Activated effector memory CD4-positive, alpha-beta T cell treated with anti-CD3 and anti-CD28 coated beads, Interleukin-2, amount 50 U/mL, for 16 hours (primary cell): Measurements from ENCODE around the gene IER5L.
"Not testable (repeated sequence)": the region's sequence is repeated elsewhere in the genome, so short reads cannot be mapped to it uniquely, and the experiment has no call there.

Source experiments
- DNase-seq: peaks from one replicate; pipeline ENCODE4 v3.0.0-alpha.2; 2020

Gene IER5L

GRCh38 chr9:129178568-129179382 lies 714 bp upstream of the IER5L start:
- no peak for DNase-seq

DNA sequence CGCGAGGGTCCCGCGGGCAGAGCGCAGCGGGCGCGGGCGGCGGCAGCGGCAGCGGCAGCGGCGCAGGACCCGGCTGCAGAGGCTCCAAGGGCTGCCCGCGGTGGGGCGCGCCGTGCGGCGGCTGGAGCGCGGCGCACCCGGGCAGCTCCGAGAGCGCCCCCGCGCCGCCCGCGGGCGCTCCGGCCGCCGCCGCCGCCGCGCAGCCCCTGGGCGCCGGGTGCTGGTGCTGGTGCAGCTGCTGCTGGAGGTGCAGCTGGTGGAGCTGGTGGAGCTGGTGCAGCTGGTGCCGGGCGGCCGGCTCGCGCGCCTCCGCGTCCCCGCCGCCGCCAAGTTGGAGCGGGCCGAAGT lies 644 bp downstream of the IER5L start:
- no peak for DNase-seq

DNA sequence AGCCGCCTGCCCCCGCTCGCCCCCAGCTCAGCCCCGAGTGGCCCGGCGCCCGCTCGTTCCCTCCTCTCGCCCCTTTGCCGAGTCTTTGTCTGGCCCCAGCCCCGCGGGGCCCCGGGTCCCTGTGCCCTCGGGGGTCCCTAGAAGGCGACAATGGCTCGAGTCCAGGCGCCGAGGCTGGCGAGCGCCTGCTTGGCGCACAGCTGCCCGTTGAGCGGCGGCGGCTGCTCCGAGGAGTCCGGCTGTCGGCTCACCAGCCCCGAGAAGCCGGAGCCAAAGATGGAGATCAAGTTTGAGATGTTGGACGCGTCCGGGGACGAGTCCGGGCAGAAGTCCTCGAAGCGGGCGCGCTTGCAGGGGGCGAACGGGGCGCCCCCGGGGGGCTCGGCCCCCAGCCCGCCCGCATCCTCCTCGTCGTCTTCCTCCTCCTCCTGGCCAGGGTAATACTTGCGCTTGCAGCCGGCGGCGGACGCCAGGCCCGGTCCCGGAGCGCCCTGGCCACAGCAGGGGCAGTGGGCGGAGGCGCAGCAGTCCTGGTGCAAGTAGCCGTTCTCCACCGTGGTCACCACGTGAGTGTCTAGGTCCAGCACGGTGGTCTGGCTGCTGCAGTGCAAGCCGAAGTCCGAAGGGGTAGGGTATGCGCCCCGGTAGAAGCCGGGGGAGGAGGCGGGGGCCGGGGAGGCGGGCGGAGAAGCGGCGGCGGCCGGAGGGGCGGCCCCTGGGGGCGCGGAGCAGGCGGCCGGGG lies 1.2 kb downstream of the IER5L start:
- no peak for DNase-seq

DNA sequence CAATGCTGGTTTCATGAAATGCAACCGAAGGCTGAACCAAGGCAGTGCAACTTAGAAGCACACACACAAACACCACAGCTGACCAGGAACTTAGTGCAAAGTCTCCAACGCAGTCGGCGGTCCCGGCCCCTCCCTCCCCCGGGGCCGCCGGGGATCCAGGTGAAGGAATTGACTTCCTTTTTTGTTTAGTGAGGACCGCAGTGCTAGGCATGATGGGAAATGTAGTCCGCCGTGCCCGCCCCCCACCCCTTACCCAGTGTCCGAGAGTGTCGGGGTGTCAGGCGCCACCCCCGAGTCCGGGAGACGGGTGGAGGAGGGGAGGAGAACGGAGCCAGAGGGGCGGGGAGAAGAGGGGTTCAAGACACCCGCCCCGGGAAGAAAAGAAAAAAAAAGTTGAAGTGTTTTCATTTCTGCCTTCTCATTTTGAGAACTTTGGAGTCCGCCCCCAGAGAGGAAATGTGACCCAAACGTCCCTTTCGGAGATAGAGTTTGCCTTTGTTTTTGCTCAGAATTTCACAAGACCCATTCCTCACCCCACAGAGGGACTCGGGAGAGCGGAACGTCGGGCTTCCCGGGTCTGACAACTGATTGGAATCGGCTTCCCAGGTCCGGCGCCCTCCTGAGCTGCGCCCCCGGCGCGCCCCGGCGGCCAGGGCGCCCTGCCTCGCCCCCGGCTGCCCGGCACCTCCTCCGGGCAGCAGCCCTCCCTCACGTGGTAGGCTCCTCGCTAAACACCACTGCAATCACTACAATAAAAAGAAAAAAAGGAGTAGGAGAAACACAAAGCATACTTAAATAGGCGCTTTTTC lies 2.0 kb downstream of the IER5L start:
- DNase-seq = peak; percentile 77

- no peak for DNase-seq
These were observed 2.6 kb downstream of the IER5L start for GRCh38 chr9:129175515-129175824.

- peak; percentile 67 for DNase-seq
These were observed 3.1 kb downstream of the IER5L start for GRCh38 chr9:129174724-129175514.

DNA sequence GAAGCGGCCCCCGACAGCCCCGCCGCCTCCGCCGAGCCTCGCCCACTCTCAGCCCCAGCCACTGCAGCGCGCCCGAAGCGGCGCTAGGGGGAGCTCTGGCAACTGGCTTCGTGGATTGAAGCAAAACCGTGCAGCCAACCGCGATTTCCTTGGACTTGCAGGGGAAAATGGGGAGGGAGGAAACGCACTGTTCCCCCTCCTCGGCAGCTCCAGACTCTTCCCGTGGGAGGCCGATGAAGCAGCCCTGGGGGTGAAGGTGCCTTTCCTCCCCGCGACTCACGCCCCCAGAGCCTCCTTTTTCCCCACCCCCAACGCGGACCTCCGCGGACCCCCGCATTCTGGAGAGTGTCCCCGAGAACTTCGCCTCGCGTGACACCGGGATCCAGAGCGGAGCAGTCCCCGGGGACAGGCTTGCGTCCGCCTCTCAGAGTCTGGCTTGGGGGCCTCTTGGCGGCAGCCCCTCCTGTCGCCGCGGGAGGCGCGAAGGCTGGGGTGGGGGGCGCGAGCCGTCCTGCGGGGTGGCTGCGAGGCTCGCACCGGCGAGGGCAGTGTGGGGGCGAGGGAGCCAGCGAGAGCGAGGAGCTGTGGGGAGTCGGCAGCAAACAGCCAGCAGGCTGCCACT lies 3.8 kb downstream of the IER5L start:
- peak; percentile 92 for DNase-seq

GRCh38 chr9:129173296-129174101 lies 4.6 kb downstream of the IER5L start:
- DNase-seq = no peak

- DNase-seq = no peak
These were observed 5.2 kb downstream of the IER5L start for GRCh38 chr9:129172816-129173215.

- no peak for DNase-seq
These were observed 5.9 kb downstream of the IER5L start for GRCh38 chr9:129171993-129172751.

- no peak for DNase-seq
These were observed 7.8 kb downstream of the IER5L start for GRCh38 chr9:129170229-129170628.

- peak; percentile 67 for DNase-seq
These were observed 11.2 kb downstream of the IER5L start for GRCh38 chr9:129166623-129167557.

DNA sequence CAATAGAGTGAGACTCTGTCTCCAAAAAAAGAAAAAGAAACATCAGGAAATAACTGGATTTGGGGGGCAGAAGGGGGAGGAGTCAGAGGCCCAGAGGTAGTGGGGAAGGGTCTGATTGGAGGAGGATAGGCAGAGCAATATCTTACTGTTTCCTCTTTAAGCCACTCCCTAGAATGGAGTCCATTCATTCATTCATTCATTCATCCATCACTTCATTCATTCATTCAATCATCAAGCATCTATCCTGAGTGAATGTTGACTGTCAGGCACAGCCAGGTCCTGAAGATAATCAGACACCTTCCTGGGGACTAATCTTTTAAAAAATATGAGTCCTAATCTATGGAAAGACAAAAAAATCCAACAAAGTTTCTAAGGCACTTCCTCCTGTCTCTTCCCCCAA lies 12.9 kb downstream of the IER5L start:
- no peak for DNase-seq

GRCh38 chr9:129164246-129164930 lies 13.7 kb downstream of the IER5L start:
- no peak for DNase-seq

DNA sequence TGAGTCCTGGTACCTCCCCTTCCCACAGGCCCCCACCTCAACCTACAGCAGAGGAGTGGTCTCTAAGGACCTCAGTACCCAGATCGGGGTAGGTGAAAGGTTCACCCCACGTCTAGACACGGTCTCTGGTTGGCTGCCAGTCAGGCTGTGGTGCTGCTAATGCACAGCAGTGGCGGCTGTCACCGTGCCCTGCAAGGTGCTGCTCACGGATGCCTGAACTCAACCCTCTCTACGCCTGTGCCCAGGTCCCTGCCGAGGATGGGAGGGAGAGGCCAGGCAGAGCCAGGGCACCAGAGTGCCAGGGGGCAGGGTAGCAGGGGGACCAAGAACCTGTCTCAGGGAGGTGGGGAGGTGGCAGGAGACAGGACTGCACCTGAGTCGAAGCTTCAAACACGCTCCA lies 14.3 kb downstream of the IER5L start:
- no peak for DNase-seq

DNA sequence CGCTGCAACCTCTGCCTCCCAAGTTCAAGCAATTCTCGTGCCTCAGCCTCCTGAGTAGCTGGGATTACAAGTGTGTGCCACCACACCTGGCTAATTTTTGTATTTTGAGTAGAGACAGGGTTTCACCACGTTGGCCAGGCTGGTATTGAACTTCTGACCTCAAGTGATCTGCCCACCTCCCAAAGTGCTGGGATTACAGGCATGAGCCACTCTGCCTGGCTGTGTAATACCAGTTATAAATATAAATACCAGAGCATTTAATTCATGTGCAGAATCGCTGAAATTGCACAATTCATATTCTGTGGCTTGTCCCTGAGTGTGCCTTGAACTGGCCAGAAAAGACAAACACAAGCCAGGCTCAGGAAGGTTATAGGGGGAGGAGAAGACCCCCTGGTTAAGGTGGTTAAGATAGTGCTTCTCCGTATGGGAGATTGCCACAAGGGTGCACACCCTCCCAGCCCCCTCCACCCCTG lies 14.8 kb downstream of the IER5L start:
- not testable (repeated sequence) for DNase-seq

GRCh38 chr9:129162497-129163197 lies 15.4 kb downstream of the IER5L start:
- no peak for DNase-seq

- DNase-seq = no peak
These were observed 16.6 kb downstream of the IER5L start for GRCh38 chr9:129161534-129161837.
